CD4-positive, alpha-beta T cell (primary cell): ENCODE measurements around the gene GPR158. TPM values are rescaled to one million over a fixed set of nuclear protein-coding genes. Genes with fewer than 3 reads are reported as not detected.

Experiments
- ATAC-seq: fragments of 200-7000 bp; cut with Tn5 transposase; one replicate; pipeline ENCODE4 v1.10.0; 2022; ENCODE audit warnings: mild to moderate bottlenecking; ENCODE audit not compliant: poor library complexity
- CTCF ChIA-PET: fragments of 350-600 bp; sonication (Branson Sonifier 250); formaldehyde crosslinking; loops from one replicate; lab custom pipeline; 2021; ENCODE audit warnings: antibody characterized with exemption, inconsistent platforms; lab: Charles Lee
- POLR2A ChIA-PET: fragments of 350-600 bp; sonication (Branson Sonifier 250); formaldehyde crosslinking; loops from one replicate; lab custom pipeline; 2021; ENCODE audit warnings: antibody characterized with exemption, inconsistent platforms; lab: Charles Lee
- DNase-seq, 14 experiments: peaks; one replicate each; pipeline ENCODE4 v3.0.0-alpha.2; 2013 to 2020; ENCODE audit warnings: mixed read lengths in 2 of 14
- H3K27ac ChIP-seq, 2 donors: one replicate each; pipeline versions ENCODE4 v1.5.1 to v1.7.0; 2013; ENCODE audit warnings: low read length in 2 of 2, low read depth in 1 of 2, mild to moderate bottlenecking in 1 of 2
- H3K27me3 ChIP-seq, 2 experiments: 1 replicate in 1 of 2; 2 replicates in 1 of 2; pipeline versions ENCODE4 v1.6.1 to v1.7.0; 2013; ENCODE audit warnings: low read length in 2 of 2, control low read depth in 1 of 2, mild to moderate bottlenecking in 1 of 2, moderate library complexity in 1 of 2; ENCODE audit not compliant: insufficient read depth in 2 of 2, control insufficient read depth in 1 of 2
- H3K36me3 ChIP-seq: one replicate; pipeline ENCODE4 v1.6.1; 2013; ENCODE audit warnings: low read length, control low read depth; ENCODE audit not compliant: insufficient read depth
- H3K4me1 ChIP-seq: one replicate; pipeline ENCODE4 v1.6.1; 2013; ENCODE audit warnings: low read length, control low read depth; ENCODE audit not compliant: insufficient read depth
- H3K4me3 ChIP-seq: one replicate; pipeline ENCODE4 v1.5.1; 2013; ENCODE audit warnings: mild to moderate bottlenecking, low read length, moderate library complexity
- H3K9me3 ChIP-seq, 2 experiments: 1 replicate in 1 of 2; 2 replicates in 1 of 2; pipeline versions ENCODE4 v1.6.1 to v1.7.0; 2013; ENCODE audit warnings: low read length in 2 of 2, mild to moderate bottlenecking in 2 of 2, control low read depth in 1 of 2, moderate library complexity in 1 of 2; ENCODE audit not compliant: control insufficient read depth in 1 of 2, insufficient read depth in 1 of 2
- H3K27ac Mint-ChIP-seq: one replicate; pipeline ENCODE4 v1.8.0; 2020; ENCODE audit warnings: mixed read lengths
- H3K27me3 Mint-ChIP-seq: one replicate; pipeline ENCODE4 v1.8.0; 2021; ENCODE audit warnings: mixed read lengths
- H3K36me3 Mint-ChIP-seq: one replicate; pipeline ENCODE4 v1.8.0; 2021; ENCODE audit warnings: low read depth, mixed read lengths
- H3K4me1 Mint-ChIP-seq: one replicate; pipeline ENCODE4 v1.8.0; 2021; ENCODE audit warnings: low read depth, mixed read lengths
- H3K4me3 Mint-ChIP-seq: one replicate; pipeline ENCODE4 v1.8.0; 2020; ENCODE audit warnings: mild to moderate bottlenecking, mixed read lengths
- H3K9me3 Mint-ChIP-seq: one replicate; pipeline ENCODE4 v1.8.0; 2020; ENCODE audit warnings: mixed read lengths
- intact Hi-C, 2 experiments: fragments of 100-400 bp; cut with DNase I in 1 of 2; cut with micrococcal nuclease in 1 of 2; formaldehyde crosslinking; loops; one replicate each; pipeline versions ENCODE4 v1.15.1 to v1.9.0; 2023 to 2025; cut with DNase I, micrococcal nuclease
- total RNA-seq, 174 experiments: library from RNA in 2 of 174; stranded (reverse) in 2 of 174; gene quantifications; one replicate each; pipeline ENCODE4 v1.2.3 and lab custom pipeline; 2021 to 2026
- TF ChIP-seq, protein P1 (sequence below): fragments of 200-600 bp; IDR thresholded peaks from one replicate; pipeline ENCODE4 v1.8.0; 2022; ENCODE audit warnings: antibody characterized with exemption, mild to moderate bottlenecking

The GPR158 gene
- total RNA-seq, 2 experiments from 2014 or later: not detected

DNA sequence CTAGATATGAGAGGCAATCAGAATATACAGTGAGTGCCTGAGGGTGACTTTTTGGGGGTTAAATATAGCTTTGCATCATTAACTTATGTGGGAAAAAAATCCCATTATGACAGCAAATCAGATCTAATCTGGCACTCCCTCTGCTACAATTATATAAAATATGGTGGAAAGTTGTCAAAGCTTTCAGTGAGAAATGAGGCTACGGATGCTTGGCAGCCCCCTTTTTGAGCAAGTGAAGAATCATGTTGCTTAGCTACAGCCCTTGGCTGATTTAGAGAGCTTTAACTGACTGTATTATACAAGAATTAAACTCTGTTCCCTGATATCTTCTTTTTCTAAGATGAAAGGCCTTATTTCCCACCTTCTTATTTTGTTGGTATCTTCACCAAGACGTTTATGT lies 57.4 kb downstream of the GPR158 start:
- DNase-seq (no peak), ATAC-seq (no peak)
- Mint-ChIP-seq H3K4me3 (no peak overlapping the region), H3K27ac (no peak overlapping the region), H3K27me3 (no peaks in the 10 kb centered on the region), H3K4me1 (no peaks in the 10 kb centered on the region), H3K36me3 (no peaks in the 10 kb centered on the region), H3K9me3 (no peaks in the 10 kb centered on the region)
- Histone ChIP-seq H3K27ac (no peak overlapping the region), H3K4me3 (no peak overlapping the region), H3K9me3 (no peaks in the 10 kb centered on the region), H3K4me1 (no peaks in the 10 kb centered on the region), H3K36me3 (no peaks in the 10 kb centered on the region), H3K27me3 (no peaks in the 10 kb centered on the region)
- intact Hi-C loops: no loop called here
- TF ChIP-seq, protein P1, sequence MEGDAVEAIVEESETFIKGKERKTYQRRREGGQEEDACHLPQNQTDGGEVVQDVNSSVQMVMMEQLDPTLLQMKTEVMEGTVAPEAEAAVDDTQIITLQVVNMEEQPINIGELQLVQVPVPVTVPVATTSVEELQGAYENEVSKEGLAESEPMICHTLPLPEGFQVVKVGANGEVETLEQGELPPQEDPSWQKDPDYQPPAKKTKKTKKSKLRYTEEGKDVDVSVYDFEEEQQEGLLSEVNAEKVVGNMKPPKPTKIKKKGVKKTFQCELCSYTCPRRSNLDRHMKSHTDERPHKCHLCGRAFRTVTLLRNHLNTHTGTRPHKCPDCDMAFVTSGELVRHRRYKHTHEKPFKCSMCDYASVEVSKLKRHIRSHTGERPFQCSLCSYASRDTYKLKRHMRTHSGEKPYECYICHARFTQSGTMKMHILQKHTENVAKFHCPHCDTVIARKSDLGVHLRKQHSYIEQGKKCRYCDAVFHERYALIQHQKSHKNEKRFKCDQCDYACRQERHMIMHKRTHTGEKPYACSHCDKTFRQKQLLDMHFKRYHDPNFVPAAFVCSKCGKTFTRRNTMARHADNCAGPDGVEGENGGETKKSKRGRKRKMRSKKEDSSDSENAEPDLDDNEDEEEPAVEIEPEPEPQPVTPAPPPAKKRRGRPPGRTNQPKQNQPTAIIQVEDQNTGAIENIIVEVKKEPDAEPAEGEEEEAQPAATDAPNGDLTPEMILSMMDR: no peak
- ChIA-PET CTCF (no interaction called here), POLR2A (no interaction called here)

DNA sequence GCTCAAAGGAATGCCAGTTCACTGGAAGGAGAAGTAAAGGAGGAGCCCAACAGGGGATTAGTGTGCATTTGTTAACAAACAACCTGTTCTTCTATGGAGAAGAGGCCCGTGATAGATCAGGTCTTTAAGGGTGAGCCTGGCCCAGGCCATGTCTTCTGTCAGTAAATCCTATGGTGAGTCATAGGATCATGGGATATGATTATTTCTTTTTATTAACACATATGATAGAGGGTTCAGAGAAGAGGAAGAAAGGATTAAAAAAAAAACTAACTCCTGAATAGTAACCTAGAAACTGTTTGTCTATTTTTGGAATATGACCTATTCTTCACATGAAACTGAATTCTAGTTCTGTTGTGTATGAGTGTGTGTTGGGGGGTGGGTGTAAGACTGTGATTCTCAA lies 70.4 kb downstream of the GPR158 start:
- ChIA-PET POLR2A (no interaction called here), CTCF (no interaction called here)
- ATAC-seq: no peak
- H3K4me1 ChIP-seq: no peaks in the 10 kb centered on the region
- Mint-ChIP-seq H3K27ac (no peak overlapping the region), H3K4me3 (no peak overlapping the region), H3K27me3 (no peaks in the 10 kb centered on the region), H3K9me3 (no peaks in the 10 kb centered on the region), H3K36me3 (no peaks in the 10 kb centered on the region), H3K4me1 (no peaks in the 10 kb centered on the region)
- TF ChIP-seq, protein P1: no peak
- H3K9me3 ChIP-seq: no peaks in the 10 kb centered on the region
- H3K27ac ChIP-seq: no peak overlapping the region
- no peak overlapping the region for H3K4me3 ChIP-seq
- no peaks in the 10 kb centered on the region for H3K36me3 ChIP-seq
- no peak for DNase-seq
- intact Hi-C loops: no loop called here
- H3K27me3 ChIP-seq: no peaks in the 10 kb centered on the region

DNA sequence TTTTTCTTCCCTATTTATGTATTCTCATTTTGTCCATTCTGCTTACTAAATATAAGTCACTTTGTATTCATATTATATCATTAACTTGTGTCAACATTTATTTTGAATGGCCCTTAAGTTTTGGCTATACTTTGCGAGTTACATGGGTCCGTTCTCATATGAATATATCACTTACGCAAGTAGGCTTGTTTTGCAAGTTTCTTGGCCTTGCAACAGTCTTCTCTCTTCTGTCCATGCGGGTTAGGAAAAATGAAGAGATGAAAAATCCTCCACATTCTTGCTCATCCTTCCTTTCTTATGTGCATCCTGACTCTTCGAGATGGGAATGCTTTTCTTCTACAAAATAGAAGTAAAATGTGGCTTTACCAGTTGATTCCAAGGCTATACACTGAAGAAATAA lies 82.8 kb downstream of the GPR158 start:
- Histone ChIP-seq H3K27me3 (no peaks in the 10 kb centered on the region), H3K9me3 (no peaks in the 10 kb centered on the region), H3K27ac (no peak overlapping the region), H3K4me1 (no peaks in the 10 kb centered on the region), H3K36me3 (no peaks in the 10 kb centered on the region), H3K4me3 (no peak overlapping the region)
- Mint-ChIP-seq H3K36me3 (no peaks in the 10 kb centered on the region), H3K4me1 (no peaks in the 10 kb centered on the region), H3K27ac (no peak overlapping the region), H3K9me3 (no peaks in the 10 kb centered on the region), H3K27me3 (no peaks in the 10 kb centered on the region), H3K4me3 (no peak overlapping the region)
- TF ChIP-seq, protein P1: no peak
- intact Hi-C loops: no loop called here
- ChIA-PET POLR2A (no interaction called here), CTCF (no interaction called here)
- DNase-seq (no peak), ATAC-seq (no peak)
